Neural cell (in vitro differentiated cells): ENCODE measurements around the gene DOCK4. TPM values are rescaled to one million over a fixed set of nuclear protein-coding genes. Genes with fewer than 3 reads are reported as not detected.

Experiments used
- H2AFZ ChIP-seq: fragments of 200-600, 300-800 bp; sonication (generic), shearing (Covaris generic); 2 replicates; pipeline ENCODE4 v1.6.0; 2014; ENCODE audit warnings: low read depth, mild to moderate bottlenecking, antibody characterized with exemption, low read length, moderate library complexity
- H3F3A ChIP-seq: fragments of 200-600 bp; shearing (Covaris generic); 2 replicates; pipeline ENCODE4 v1.6.1; 2016; ENCODE audit warnings: mild to moderate bottlenecking, moderate library complexity, mixed read lengths, antibody characterized with exemption, low read length; ENCODE audit not compliant: insufficient read depth, poor library complexity, severe bottlenecking
- H3K27ac ChIP-seq: fragments of 200-600, 300-800 bp; sonication (generic), shearing (Covaris generic); 2 replicates; pipeline ENCODE4 v1.5.1; 2014; ENCODE audit warnings: mild to moderate bottlenecking, low read length, moderate library complexity
- H3K27me3 ChIP-seq: fragments of 300-800, 200-600 bp; sonication (generic), shearing (Covaris generic); 2 replicates; pipeline ENCODE4 v1.6.0; 2014; ENCODE audit warnings: mild to moderate bottlenecking, low read depth, low read length, moderate library complexity; ENCODE audit not compliant: insufficient read depth
- H3K36me3 ChIP-seq: fragments of 300-800, 200-600 bp; sonication (generic), shearing (Covaris generic); 2 replicates; pipeline ENCODE4 v1.5.1; 2014; ENCODE audit warnings: mild to moderate bottlenecking, antibody characterized with exemption, low read length, moderate library complexity; ENCODE audit not compliant: insufficient read depth
- H3K4me2 ChIP-seq: fragments of 300-800, 200-600 bp; sonication (generic), shearing (Covaris generic); 2 replicates; pipeline ENCODE4 v1.6.0; 2014; ENCODE audit warnings: mild to moderate bottlenecking, low read length
- H3K4me3 ChIP-seq: fragments of 300-800, 200-600 bp; sonication (generic), shearing (Covaris generic); 2 replicates; pipeline ENCODE4 v1.5.1; 2014; ENCODE audit warnings: mild to moderate bottlenecking, low read length, moderate library complexity
- H3K79me2 ChIP-seq: fragments of 200-600 bp; shearing (Covaris generic); replicated peaks from 2 replicates; pipeline ENCODE4 v1.6.0; 2014; ENCODE audit warnings: mild to moderate bottlenecking, low read length, moderate library complexity; ENCODE audit not compliant: insufficient read depth
- H3K9ac ChIP-seq: fragments of 300-800, 200-600 bp; sonication (generic), shearing (Covaris generic); 2 replicates; pipeline ENCODE4 v1.6.1; 2016; ENCODE audit warnings: mild to moderate bottlenecking, low read length, mixed read lengths
- H3K9me2 ChIP-seq: fragments of 200-600 bp; shearing (Covaris generic); 2 replicates; pipeline ENCODE4 v1.6.1; 2016; ENCODE audit warnings: mild to moderate bottlenecking, low read length, mixed read lengths; ENCODE audit not compliant: insufficient read depth
- H3K9me3 ChIP-seq: fragments of 200-600, 300-800 bp; sonication (generic), shearing (Covaris generic); 2 replicates; pipeline ENCODE4 v1.6.1; 2016; ENCODE audit warnings: mild to moderate bottlenecking, mixed run types, low read length, moderate library complexity, mixed read lengths
- H4K20me1 ChIP-seq: fragments of 200-600 bp; shearing (Covaris generic); 2 replicates; pipeline ENCODE4 v1.6.1; 2016; ENCODE audit warnings: mild to moderate bottlenecking, mixed run types; ENCODE audit not compliant: insufficient read depth
- CTCF ChIP-seq: fragments of 450-650 bp; IDR thresholded peaks from 2 replicates; pipeline ENCODE4 v1.5.1; 2014; ENCODE audit warnings: antibody characterized with exemption, mild to moderate bottlenecking, moderate library complexity; ENCODE audit not compliant: poor library complexity, severe bottlenecking
- EP300 ChIP-seq: fragments of 450-650 bp; conservative IDR thresholded peaks from 2 replicates; pipeline ENCODE4 v1.6.1; 2014; ENCODE audit warnings: antibody characterized with exemption, mild to moderate bottlenecking, moderate library complexity; ENCODE audit not compliant: poor library complexity, severe bottlenecking
- EZH2 ChIP-seq: fragments of 200-600, 300-800 bp; shearing (Covaris generic), sonication (generic); IDR thresholded peaks from 2 replicates; pipeline ENCODE4 v1.6.1; 2014; ENCODE audit warnings: antibody characterized with exemption, low read length, borderline replicate concordance, mild to moderate bottlenecking; ENCODE audit not compliant: insufficient read depth, poor library complexity, severe bottlenecking
- MXI1 ChIP-seq: fragments of 450-650 bp; conservative IDR thresholded peaks from 2 replicates; pipeline ENCODE4 v1.6.1; 2014; ENCODE audit warnings: antibody characterized with exemption, mild to moderate bottlenecking; ENCODE audit not compliant: poor library complexity, severe bottlenecking
- POLR2AphosphoS5 ChIP-seq: IDR thresholded peaks from 2 replicates; pipeline ENCODE4 v1.6.1; 2012
- RAD21 ChIP-seq: fragments of 450-650 bp; conservative IDR thresholded peaks from 2 replicates; pipeline ENCODE4 v1.6.1; 2014; ENCODE audit warnings: antibody characterized with exemption, mild to moderate bottlenecking, moderate library complexity
- REST ChIP-seq: IDR thresholded peaks from 2 replicates; pipeline ENCODE4 v1.6.1; 2012; ENCODE audit warnings: borderline replicate concordance
- SMC3 ChIP-seq: fragments of 450-650 bp; conservative IDR thresholded peaks from 2 replicates; pipeline ENCODE4 v1.6.1; 2014; ENCODE audit warnings: antibody characterized with exemption, mild to moderate bottlenecking, moderate library complexity; ENCODE audit not compliant: poor library complexity
- TAF1 ChIP-seq: IDR thresholded peaks from 2 replicates; pipeline ENCODE4 v1.6.1; 2012; ENCODE audit warnings: low read depth
- polyA plus RNA-seq: library from polyadenylated mRNA; depleted of rRNA; stranded (reverse); fragments of >200 nt; gene quantifications from 2 replicates; pipeline ENCODE4 v1.2.3, GENCODE V29; 2014

The DOCK4 gene
- polyA plus RNA-seq, 1 donor from 2014 or later, result 28.1 TPM

DNA sequence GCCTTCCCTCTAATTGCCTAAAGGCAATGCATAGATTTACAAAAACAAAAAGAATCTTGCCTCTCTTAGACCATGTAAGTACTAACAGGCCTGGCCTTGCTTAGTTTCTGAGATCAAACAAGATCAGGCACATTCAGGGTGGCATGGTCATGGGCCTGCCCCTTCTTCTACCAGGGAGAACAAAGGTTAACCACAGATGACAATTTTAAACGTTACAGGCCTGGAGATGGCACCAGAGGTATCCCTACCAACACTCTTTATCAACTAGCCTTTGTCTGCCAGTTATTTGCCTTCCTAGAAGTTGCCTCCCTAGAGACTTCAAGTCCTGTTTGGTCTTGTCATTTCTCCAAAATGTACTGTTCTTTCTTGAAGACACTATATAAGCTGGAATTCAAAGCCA, 252.6 kb downstream of the DOCK4 start:
- no peak overlapping the region for H3K27ac ChIP-seq

DNA sequence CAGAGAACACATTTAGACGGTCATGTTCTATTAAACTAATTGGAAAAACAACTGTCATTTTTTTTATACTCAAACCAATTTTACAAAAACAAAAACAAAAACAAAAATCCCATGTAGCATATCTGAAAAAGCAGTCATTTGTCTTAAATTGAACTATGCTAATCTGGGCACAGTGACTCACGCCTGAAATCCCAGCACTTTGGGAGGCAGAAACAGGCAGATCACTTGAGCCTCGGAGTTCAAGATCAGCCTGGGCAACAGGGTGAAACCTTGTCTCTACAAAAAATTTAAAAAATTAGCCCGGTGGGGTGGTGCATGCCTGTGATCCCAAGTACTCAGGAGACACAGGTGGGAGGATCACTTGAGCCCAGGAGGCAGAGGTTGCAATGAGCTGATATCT, 253.4 kb downstream of the DOCK4 start:
- H3K79me2 ChIP-seq, result no peaks in the 10 kb centered on the region
- no peak for TF ChIP-seq REST
- no peak for TF ChIP-seq MXI1
- no peak for TF ChIP-seq SMC3
- no peak for TF ChIP-seq POLR2AphosphoS5
- no peak for TF ChIP-seq EZH2
- TF ChIP-seq TAF1, result no peak
- TF ChIP-seq CTCF, result no peak

More for the DNA sequence above, 252.6 kb downstream of the DOCK4 start:
- Histone ChIP-seq H2AFZ (no peak overlapping the region), H3K79me2 (no peaks in the 10 kb centered on the region), H3K27me3 (no peaks in the 10 kb centered on the region), H3K9me3 (no peaks in the 10 kb centered on the region), H3K9ac (no peak overlapping the region), H3K4me2 (no peak overlapping the region), H3K9me2 (no peaks in the 10 kb centered on the region), H3K4me3 (no peak overlapping the region), H3K36me3 (no peaks in the 10 kb centered on the region), H3F3A (no peaks in the 10 kb centered on the region), H4K20me1 (no peaks in the 10 kb centered on the region)
- no peak for TF ChIP-seq EZH2
- TF ChIP-seq SMC3, result no peak
- TF ChIP-seq EP300, result no peak
- no peak for TF ChIP-seq TAF1
- no peak for TF ChIP-seq RAD21
- TF ChIP-seq CTCF, result no peak
- TF ChIP-seq MXI1, result no peak
- no peak for TF ChIP-seq REST
- no peak for TF ChIP-seq POLR2AphosphoS5

More for the DNA sequence above, 253.4 kb downstream of the DOCK4 start:
- Histone ChIP-seq H3K4me2 (no peak overlapping the region), H3F3A (no peaks in the 10 kb centered on the region), H4K20me1 (no peaks in the 10 kb centered on the region), H3K9me2 (no peaks in the 10 kb centered on the region), H3K9ac (no peak overlapping the region), H3K27ac (no peak overlapping the region), H3K27me3 (no peaks in the 10 kb centered on the region), H2AFZ (no peak overlapping the region), H3K4me3 (no peak overlapping the region), H3K36me3 (no peaks in the 10 kb centered on the region), H3K9me3 (no peaks in the 10 kb centered on the region)
